Measurements from ENCODE around the gene PPP1CC. TPM values are rescaled to one million over a fixed set of nuclear protein-coding genes. Genes with fewer than 3 reads are reported as not detected.

The PPP1CC gene
- total RNA-seq, 4 donors from 2014 or later: 110 to 224 (median 134) TPM

DNA sequence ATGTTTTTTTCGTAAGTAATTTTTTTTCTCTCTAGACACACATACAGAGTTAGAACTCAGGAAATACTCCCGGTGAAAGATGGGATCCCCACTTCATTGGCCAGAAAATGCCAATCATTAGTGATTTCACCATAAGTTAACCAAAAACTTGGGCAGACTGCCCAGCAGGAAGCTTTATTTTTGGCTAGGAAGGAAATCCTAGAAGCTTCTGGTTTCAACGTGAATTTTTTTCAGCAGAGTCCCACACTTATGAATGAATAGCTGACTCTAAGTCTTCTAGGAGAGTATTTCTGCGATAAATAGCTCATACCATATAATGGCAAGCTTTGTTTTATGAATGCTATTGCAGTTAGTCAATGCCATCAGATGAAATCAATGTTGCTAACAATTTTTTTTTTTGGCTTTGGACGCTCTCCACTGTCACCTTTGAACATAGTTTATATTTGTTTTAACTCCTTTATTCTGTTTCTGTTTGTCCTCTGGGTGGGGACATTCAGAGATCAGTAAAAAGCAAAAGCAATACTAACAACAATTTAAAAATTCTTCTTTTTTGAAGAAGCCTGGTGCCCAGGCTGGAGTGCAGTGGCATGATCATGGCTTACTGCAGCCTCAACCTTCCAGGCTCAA, 9.5 kb downstream of the PPP1CC start:
- DNase-seq: no peak
- H3K27me3 ChIP-seq: no peaks in the 10 kb centered on the region

DNA sequence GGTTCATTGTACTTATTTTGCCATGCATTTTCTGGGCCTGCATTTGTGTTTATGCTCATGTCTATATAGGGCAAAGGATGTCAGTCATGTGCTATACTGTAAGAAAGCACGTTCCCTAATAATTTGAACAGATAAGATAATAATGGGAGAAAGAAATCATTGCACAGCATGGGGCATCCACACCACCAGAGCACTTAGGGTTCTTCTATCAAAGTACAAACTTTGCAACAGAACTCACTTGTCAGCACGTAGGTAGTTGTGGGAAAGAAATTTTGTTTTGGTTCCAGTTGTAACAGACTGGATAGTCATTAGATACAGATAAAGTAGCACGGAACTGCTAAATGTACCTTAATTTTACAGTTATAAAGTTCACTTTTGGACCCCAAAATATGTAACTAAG, 10.1 kb downstream of the PPP1CC start:
- TF ChIP-seq, protein P1, sequence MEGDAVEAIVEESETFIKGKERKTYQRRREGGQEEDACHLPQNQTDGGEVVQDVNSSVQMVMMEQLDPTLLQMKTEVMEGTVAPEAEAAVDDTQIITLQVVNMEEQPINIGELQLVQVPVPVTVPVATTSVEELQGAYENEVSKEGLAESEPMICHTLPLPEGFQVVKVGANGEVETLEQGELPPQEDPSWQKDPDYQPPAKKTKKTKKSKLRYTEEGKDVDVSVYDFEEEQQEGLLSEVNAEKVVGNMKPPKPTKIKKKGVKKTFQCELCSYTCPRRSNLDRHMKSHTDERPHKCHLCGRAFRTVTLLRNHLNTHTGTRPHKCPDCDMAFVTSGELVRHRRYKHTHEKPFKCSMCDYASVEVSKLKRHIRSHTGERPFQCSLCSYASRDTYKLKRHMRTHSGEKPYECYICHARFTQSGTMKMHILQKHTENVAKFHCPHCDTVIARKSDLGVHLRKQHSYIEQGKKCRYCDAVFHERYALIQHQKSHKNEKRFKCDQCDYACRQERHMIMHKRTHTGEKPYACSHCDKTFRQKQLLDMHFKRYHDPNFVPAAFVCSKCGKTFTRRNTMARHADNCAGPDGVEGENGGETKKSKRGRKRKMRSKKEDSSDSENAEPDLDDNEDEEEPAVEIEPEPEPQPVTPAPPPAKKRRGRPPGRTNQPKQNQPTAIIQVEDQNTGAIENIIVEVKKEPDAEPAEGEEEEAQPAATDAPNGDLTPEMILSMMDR (IDR thresholded peaks at IDR 0.05): no peak
- no peak for TF ChIP-seq POLR2A (IDR thresholded peaks at IDR 0.05)
- H3K4me1 ChIP-seq: peaks cover 10 to 17% of the 10 kb centered on the region in 2 donors
- intact Hi-C loops (cut with DNase I; ENCODE audit: low total_unique reads): no loop called here
- no peak overlapping the region for H3K4me3 ChIP-seq
- DNase-seq: no peak
- H3K9me3 ChIP-seq: no peaks in the 10 kb centered on the region
- no peak overlapping the region for H3K27ac ChIP-seq
- no peaks in the 10 kb centered on the region for H3K36me3 ChIP-seq
- no peaks in the 10 kb centered on the region for H3K27me3 ChIP-seq

More for the DNA sequence above, 9.5 kb downstream of the PPP1CC start:
- no peaks in the 10 kb centered on the region for H3K36me3 ChIP-seq
- peaks cover 10 to 17% of the 10 kb centered on the region in 2 donors for H3K4me1 ChIP-seq
- no peak overlapping the region for H3K4me3 ChIP-seq
- TF ChIP-seq POLR2A (IDR thresholded peaks at IDR 0.05): no peak
- TF ChIP-seq, protein P1 (IDR thresholded peaks at IDR 0.05): no peak
- H3K27ac ChIP-seq: peak overlapping the region in 1 of 2 donors; percentile 4
- intact Hi-C loops (cut with DNase I; ENCODE audit: low total_unique reads): no loop called here
- no peaks in the 10 kb centered on the region for H3K9me3 ChIP-seq

- DNase-seq: no peak
- Histone ChIP-seq H3K27me3 (no peaks in the 10 kb centered on the region), H3K9me3 (no peaks in the 10 kb centered on the region), H3K4me1 (peaks cover 10 to 17% of the 10 kb centered on the region in 2 donors), H3K36me3 (no peaks in the 10 kb centered on the region), H3K27ac (no peak overlapping the region), H3K4me3 (no peak overlapping the region)
- TF ChIP-seq POLR2A (IDR thresholded peaks at IDR 0.05): no peak
- TF ChIP-seq, protein P1 (IDR thresholded peaks at IDR 0.05): no peak
- intact Hi-C loops (cut with DNase I; ENCODE audit: low total_unique reads): no loop called here
These were observed 11.2 kb downstream of the PPP1CC start for GRCh38 chr12:110731479-110731878.

DNA sequence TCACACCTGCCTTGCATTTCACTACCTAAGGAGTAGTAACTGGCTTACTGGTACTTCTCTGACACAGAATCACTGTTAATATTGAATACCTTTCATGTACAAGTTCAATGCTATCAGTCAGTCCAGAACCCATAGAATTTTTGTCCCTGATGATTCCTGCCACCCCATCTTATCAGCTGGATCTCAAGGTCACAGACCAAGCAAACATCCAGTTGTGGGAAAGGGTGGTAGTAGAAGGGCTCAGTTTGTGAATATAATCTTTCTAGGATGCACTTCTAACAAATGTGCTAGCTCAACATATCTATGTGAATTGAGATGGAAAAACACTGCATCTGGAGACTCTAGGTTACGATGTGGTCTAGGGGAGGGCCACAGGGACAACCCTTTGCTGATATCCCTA, 14.1 kb downstream of the PPP1CC start:
- no peak overlapping the region for H3K4me3 ChIP-seq
- H3K27ac ChIP-seq: no peak overlapping the region
- no peaks in the 10 kb centered on the region for H3K36me3 ChIP-seq
- no peaks in the 10 kb centered on the region for H3K9me3 ChIP-seq
- TF ChIP-seq, protein P1 (IDR thresholded peaks at IDR 0.05): no peak
- no peak for TF ChIP-seq POLR2A (IDR thresholded peaks at IDR 0.05)
- intact Hi-C loops (cut with DNase I; ENCODE audit: low total_unique reads): no loop called here
- peaks cover 10 to 17% of the 10 kb centered on the region in 2 donors for H3K4me1 ChIP-seq
- DNase-seq: no peak
- H3K27me3 ChIP-seq: no peaks in the 10 kb centered on the region

- no peak for DNase-seq
- no peaks in the 10 kb centered on the region for H3K36me3 ChIP-seq
- H3K4me1 ChIP-seq: peaks cover 0 to 3% of the 10 kb centered on the region in 2 donors
- no peaks in the 10 kb centered on the region for H3K27me3 ChIP-seq
- TF ChIP-seq, protein P1 (IDR thresholded peaks at IDR 0.05): no peak
- intact Hi-C loops (cut with DNase I; ENCODE audit: low total_unique reads): no loop called here
- no peak overlapping the region for H3K4me3 ChIP-seq
- H3K9me3 ChIP-seq: no peaks in the 10 kb centered on the region
- H3K27ac ChIP-seq: no peak overlapping the region
These were observed 15.9 kb downstream of the PPP1CC start for GRCh38 chr12:110726708-110727369.

All from uterus (tissue), 4 donors.